NK-92 treated with Interleukin-12 subunit alpha and Interleukin-12 subunit beta, amount 100 ng/mL, for 24 hours (cell line): ENCODE measurements around the gene ECHS1.
A peak's percentile ranks its signal among the peaks of the same experiment; 100 is the strongest.
"Not testable (repeated sequence)": the region's sequence is repeated elsewhere in the genome, so short reads cannot be mapped to it uniquely, and the experiment has no call there.

Source experiments
- DNase-seq: peaks from one replicate; lab custom pipeline; 2025; lab: John Stamatoyannopoulos, UW

The ECHS1 gene

DNA sequence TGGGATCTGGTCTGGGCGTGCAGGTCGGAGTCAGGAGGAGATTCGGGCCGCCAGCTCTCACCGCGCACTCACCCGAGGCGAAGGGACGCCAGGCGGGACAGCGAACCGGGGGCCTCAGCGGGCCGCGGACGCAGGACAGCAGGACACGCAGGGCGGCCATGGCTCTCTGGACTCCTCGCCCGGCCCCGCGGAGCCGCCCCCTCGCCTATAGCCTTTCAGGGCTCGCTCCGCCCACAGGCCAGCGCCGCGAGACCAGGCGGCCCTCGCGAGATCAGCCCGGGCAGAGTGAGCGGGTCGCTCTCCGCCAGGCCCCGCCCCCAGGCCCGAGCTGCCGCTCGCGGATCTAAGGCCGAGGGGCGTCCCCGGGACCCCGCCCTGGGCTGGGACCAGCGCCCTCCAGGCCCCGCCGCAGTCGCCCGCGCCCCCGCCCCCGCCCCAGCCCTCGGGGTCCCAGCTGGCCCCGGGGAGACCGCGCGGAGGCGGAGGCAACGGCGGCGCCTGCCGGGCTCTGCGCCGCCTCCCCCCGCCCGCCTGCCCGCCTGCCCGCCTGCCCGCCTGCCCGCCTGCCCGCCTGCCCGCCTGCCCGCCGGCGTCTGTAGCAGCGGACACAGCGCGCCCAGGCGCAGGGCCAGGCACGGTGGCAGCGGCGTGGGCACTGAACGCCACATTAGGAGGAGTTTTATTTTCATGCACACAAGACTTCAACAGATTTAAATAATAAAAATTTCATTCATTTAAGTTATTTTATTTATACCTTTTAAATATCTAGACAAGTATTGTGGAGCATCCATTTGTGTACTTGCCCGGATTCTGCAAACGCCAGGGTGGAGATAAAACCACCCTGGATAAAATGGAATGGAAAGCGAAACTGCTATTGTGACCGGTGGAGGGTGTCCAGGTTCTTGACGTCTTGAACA lies at the start of gene ECHS1:
Gene ECHS1, minus strand, starts transcription at position 181 of the 917 bp plus-strand sequence. Its CDS starts 21 bp downstream, at position 160.
- DNase-seq = peak; percentile 80

DNA sequence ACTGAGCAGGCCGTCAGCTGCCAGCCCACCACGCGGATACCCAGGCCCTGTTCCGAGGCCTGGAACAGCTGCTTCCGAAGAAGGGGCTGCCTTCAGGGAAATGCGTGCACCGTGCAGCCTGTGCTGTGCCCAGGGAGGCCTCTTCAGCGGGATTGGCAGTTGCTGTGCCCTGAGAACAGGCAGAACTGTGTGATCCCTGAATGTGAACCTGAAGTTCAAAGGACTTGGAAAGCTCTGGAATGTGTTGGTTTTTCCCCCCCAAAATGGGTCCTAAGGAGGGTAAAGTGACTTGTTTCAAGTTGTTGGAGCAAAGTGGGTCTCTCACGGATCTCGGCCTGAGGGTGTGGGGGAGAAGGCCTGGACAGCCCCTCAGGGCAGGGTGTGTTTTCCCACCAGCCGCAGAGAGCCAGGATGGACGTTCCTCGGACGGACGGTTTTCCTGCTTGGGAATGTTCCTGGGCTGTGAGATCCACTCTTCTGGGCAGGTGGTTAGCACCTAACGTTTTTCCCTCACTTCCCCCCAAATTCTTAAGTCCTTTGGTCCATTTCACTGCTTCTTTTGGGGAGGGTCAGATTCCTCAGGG lies 49.2 kb upstream of the ECHS1 start:
- DNase-seq = no peak

DNA sequence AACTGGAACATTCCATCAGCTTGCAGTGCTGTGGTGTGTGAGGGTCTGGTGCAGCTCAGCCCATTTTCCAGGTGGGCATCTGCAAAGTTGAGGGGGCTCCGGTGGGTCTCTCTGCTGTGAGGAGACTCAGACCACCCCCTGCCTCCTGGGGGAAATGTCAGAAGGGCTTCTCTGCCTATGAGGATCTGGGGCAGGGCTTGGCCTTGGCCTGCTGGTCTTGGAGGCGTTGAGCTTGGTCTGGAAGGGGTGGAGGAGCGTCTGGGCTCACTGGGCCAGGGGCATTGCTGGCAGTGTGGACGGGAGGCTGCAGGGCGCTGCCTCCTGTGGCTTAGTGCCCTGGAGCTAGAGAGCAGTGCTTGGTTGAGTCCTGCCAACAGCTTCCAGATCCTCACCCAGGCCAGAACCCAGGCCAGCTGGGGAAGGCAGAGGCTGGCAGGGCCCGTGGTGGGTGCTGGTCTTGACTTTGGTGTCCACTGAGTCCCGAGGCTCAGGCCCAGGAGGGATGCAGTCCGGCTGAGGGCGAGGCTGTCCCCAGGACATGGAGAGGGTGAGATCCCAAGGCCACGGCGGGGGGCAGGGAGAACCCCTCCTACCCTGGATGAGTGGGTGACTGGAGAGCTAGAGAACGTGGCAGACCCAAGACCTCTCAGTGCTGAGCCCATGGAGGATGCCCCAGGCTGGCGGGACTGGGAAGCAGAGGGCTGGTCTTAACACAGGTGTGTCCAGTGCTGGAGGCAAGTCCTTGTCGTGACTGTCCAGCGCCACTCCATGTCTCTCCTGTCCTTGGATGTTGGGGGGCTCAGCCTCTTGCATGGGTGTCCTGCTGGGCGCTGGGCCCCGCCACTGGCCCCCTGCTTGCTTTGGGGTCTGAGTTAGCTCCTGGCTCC lies 48.4 kb upstream of the ECHS1 start:
- DNase-seq = no peak

DNA sequence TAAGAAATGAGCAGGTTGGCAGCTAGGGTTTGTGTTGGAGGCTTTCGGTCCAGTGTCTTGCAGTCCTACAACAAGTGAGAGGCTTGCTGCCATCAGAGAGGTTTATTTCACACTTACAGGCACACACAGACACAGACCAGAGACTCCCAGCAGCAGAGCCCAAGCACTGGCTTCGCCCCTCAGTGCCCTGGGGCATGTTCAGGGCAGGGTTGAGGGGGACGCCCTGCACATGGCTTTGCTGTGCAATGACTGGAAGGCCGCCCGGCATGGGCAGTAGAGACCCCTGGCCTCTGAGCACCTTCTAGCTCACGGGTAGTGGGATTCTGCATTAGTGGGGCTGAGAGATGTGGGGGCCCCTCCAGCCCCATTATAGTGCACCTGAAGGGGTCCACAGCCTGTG lies 47.4 kb upstream of the ECHS1 start:
- no peak for DNase-seq

DNA sequence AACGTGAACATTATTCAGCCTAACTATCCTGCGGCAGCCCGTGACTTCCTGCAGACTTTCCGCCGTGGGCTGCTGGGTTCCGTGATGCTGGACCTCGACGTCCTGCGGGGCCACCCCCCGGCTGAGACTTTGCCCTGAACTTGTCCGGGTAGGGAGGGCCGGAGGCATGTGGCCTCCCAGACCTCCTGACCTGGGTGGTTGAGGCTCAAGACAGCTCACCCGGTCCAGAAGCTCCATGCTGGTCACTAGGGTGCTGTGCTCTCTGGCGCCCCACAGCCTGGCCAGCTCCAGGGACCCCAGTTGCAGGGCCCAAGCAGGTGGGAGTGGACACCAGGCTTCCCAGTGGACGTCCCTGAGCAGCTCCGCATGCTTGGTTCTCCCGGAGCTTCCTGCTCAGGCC lies 46.9 kb upstream of the ECHS1 start:
- no peak for DNase-seq

DNA sequence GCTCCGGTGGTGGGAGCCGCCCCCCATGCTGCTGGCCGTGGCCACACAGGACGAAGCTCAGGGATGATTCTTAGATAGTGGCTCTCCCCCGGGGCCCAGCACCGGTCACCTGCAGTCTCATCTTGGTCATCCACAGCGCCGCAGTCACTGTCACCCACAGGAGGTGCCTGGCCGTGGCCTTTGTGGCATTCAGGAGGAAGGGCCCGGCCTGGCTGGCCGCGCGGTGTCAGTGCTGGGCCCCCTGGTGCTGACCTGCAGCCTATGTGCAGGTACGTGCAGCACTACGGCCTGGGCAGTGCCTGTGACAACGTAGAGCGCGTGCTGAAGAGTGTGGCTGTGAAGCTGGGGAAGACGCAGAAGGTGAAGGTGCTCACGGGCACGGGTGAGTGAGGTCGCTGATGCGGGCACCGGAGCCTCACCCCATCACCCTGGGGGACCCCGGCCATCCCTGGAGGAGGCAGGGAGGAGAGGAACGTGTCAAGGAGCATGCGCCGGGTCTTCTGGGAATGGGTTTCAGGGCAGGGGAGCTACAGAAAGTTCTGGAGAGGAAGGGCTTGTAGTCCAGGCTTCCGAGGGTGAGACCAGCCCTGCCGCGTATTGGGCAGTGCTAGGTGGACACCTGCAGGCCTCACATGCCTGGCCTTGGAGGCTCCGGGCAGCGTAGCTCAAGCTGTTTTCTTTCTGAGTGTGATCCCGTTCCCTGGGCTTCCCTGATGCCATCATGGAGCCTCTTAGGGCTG lies 46.2 kb upstream of the ECHS1 start:
- no peak for DNase-seq

DNA sequence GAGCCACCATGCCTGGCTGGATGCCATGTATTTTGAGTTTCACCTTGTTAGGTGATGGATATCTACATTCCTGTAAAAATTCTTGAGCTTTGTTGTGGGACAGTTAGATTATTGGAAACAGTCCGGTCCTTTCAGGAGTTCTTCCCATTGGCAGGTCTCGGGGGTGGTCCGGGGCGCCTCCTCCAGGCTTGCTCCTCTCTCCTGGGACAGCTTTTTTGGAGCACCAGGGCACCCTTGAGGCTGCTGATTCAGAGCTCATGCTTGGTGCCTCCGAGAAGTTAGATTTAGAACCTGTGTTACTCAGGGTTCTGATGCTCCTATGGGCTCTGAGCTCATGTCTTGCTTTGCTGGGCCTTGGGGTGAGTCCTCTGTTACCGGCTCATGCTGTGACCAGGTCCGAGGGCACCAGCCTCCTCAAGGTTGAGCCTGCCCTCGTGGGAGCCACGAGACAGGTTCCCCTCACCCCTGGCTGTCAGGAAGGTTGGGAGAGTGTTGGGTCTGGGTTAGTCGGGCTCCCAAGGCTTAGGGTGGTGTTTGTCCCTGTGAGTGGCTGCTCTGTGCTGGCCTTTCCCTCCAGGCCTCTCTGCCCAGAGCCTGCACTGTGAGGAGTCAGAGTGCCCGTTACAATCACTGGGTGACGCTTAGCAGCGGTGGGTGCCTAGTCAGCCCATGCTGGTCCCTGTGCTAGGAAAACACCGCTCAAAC lies 45.3 kb upstream of the ECHS1 start:
- no peak for DNase-seq

DNA sequence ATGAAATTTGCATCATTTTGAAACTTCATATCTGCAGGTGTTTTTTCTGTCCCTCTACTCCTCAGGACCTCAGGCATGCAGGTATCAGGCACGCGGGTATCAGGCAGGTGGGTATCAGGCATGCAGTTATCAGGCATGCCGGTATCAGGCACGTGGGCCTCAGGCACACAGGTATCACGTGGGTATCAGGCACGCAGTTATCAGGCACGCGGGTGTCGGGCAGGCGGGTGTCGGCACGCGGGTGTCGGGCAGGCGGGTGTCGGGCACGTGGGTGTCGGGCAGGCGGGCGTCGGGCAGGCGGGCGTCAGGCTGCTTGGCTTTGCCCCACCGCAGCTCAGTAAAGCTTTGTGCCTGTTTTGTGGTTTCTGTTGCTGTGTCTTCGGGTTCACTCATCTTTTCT lies 42.6 kb upstream of the ECHS1 start:
- no peak for DNase-seq

DNA sequence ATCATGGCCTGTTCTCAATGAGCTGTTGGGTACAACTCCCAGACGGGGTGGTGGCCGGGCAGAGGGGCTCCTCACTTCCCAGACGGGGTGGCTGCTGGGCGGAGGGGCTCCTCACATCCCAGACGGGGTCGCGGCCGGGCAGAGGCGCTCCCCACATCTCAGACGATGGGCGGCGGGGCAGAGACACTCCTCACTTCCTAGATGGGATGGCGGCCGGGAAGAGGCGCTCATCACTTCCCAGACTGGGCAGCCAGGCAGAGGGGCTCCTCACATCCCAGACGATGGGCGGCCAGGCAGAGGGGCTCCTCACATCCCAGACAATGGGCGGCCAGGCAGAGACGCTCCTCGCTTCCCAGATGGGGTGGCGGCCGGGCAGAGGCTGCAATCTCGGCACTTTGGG lies 41.2 kb upstream of the ECHS1 start:
- not testable (repeated sequence) for DNase-seq

DNA sequence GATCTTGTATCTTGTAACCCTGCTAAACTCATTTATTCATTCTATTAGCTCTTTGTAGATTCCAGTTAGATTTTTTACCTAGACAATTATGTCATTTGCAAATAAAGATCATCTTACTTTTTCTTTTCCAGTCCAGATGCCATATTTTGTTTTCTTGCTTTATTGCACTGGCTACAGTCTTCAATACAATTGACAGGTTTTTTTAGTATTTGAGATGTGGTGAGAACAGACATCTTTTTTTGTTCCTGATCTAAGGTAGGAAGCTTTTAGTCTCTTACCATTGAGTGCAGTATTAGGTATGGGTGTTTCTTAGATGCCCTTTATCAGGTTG lies 39.2 kb upstream of the ECHS1 start:
- no peak for DNase-seq

DNA sequence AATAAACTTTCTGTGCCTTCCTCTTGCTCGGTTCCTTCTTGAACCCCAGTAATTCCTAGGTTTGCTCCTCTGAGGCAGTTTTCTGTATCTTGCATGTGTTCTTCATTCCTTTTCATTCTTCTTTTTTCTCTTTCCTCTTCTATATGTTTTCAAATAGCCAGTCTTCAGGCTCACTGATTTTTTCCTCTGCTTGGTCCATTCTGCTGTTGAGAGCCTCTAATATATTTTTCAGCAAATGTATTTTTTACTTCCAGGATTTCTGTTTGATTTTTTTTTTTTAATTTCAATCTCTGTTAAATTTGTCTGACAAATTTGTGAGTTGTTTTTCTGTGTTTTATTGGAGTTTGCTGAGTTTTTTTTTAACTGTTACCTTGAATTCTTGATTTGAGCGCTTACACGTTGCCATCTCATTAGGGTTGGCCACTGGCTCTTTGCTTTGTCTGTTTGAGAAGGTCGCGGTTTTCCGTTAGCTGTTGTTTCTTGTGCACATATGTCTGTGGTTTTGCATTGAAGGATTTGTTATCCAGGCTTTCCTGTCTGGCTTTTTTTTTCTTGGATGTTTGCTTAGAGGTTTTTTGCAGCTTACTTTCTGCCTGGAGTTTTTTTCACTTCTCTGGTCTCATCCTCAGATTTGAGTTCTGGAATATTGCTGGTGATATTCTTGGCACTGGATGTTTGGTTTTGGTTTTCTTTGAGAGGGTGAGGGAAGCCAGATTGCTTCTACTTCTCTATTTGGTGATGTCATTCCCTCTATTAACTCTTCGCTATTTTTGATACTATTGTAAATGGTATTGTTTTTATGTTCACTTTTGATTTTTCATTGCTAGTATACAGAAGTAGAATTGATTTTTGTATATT lies 38.6 kb upstream of the ECHS1 start:
- DNase-seq = no peak

DNA sequence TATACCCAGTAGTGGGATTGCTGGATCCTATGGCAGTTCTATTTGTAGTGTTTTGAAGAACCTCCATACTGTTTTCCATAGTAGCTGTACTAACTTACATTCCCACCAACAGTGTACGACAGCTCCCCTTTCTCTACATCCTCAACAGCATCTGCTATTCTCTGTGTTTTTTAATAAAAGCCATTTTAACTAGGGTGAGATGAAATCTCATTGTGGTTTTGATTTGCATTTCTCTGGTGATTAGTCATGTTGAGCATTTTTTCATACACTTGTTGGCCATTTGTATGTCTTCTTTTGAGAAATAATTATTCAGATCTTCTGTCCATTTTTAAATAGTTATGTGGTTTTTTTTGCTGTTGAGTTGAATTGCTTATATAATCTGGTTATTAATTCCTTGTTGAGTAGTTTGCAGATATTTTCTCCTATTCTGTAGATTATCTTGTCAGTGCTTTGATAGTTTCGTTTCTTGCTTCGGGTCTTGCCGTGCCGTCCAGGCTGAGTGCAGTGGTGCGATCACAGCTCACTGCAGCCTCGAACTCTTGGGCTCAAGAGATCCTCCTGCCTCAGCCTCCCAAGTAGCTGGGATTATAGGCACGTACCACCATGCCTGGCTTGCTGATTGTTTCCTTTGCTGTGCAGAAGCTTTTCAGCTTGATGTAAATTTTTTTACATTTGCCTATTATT lies 32.8 kb upstream of the ECHS1 start:
- no peak for DNase-seq

DNA sequence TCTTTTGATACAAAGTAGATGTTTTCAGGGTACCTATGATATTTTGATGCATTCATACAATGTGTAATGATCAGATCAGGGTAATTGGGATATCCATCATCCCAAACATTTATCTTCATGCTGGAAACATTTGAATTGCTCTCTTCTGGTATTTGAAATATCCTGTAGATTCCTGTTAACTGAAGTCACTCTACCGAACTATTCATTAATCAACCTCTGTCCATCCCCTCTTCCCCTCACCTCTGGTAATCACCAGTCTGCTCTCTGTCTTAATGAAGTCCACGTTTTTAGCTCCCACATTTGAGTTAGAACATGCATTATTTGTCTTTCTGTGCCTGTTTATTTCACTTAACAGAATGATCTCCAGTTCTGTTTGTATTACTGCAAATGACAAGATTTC lies 32.1 kb upstream of the ECHS1 start:
- DNase-seq = no peak

DNA sequence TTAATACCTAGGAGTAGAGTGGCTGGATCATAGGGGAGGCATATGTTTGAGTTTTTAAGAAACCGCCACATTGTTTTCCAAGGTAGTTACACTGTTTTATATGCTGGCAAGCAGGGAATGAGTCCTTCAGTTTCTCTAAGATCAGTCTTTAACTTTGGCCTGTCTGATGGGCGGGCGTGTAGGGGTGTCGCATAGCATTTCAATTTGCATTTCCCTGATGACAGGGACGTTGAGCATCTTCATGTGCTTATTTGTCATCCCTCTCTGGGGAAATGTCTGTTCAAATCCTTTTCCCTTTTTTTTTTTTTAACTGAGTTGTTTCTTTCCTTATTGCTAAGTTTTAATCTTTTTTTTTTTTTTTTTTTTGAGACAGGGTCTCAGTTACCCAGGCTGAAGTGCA lies 30.6 kb upstream of the ECHS1 start:
- DNase-seq = no peak

DNA sequence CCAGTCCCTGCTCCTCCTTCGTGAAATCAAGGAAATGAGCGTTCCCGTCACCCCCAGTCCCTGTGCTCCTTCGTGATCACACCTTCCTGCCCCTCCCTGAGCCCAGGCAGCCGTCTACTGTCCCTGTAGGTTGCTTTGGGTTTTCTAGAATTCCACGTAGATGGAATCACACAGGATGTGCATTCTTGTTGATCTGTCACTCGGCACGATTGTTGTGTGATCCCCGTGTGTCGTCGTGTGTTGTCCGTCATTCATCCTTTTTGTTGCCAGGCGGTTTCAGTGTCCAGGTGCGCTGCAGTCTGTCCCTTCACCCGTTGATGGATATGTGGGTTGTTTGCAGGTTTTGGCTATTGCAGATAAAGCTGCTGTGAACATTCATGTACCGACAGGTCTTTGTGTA lies 30.2 kb upstream of the ECHS1 start:
- no peak for DNase-seq

DNA sequence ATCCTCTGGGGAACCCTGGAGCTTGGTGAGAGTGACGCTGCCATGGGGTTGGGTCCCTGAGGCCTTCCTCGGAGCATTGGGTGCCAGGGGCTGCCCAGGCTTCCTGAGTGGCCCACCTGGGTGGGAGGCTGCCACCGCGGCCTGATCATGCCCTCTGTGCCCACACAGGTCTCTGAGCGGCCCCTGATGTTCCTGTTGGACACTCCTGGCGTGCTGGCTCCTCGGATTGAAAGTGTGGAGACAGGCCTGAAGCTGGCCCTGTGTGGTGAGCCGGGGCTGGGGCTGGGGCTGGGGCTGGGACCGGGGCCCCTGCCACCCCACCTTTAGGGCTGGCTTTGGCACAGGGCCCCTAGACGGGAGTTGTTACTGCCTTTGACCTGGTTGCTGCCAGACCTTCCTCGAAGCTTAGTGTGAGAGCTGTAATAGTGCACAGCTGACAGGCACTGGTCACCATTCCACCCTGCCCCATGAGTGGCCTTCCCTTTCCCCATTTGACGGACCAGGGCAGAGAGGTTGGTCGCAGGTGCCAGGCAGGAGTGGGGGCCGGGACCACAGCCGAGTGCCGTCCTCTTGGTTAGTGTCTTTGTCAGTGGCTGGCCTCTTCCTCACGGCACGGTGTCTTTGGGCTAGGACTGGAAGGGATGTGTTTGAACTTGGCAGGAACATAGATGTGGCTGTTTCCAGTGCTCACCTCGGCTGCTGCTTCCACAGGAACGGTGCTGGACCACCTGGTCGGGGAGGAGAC lies 29.0 kb upstream of the ECHS1 start:
- no peak for DNase-seq

DNA sequence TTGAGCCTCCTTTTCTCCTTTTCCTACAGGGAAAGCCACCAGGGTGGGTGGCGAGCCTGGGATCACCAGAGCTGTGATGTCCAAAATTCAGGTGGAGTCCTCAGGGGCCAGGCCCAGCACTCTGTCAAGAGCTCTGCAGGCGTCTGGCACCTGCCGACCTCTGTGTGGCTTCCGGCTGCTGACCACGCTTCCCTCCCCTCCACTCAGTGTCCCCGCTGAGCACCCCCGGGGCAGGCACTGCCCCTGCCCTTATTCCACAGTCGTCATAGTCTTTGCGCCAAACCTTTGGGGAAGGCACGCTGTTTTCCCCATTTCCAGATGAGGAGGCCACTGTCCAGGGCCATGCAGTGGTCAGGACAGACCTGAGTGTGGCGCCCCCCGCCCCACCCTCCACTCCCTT lies 28.3 kb upstream of the ECHS1 start:
- no peak for DNase-seq

DNA sequence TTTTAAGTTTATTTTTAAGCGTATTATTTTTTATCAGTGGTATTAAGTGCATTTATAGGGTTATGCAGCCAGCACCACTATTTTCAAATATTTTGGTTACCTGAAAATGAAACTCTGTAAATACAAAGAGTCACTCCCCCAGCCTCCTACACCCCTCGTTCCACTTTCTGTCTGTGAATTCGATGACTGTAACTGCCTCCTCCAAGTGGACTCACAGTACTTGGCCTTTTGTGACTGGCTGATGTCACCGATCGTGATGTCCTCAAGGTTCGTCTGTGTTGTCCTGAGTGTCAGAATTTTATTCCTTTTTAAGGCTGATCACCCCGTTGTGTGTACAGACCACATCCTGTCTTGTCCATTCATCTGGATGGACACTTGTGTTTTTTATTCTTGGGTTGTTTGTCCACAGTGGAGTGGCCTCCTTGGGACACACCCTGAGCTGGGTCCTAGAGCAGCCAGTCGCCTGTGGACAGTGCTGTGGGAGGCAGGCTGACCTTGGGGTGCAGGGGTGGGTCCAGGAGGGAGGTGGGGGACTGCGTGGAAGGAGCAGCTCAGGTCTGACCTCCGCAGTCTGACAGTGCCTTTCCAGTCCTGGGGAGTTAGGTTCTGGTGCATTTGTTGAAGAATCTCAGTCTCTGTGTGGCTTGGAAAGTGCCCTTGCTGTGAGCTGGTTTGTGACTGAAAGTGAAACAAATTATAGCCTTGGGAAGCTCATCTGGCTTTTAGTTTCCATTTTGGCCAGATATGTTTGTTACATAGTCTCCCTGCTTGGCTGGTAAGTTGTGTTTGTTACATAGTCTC lies 27.7 kb upstream of the ECHS1 start:
- DNase-seq = no peak
